ENCODE data around the gene RAPGEF2.

Gene RAPGEF2

GRCh38 chr4:159357350-159357749, 254.5 kb downstream of the RAPGEF2 start:
- no peaks in the 10 kb centered on the region for H3K4me1 ChIP-seq (ENCODE audit: insufficient read depth, insufficient read length)
- H3K36me3 ChIP-seq (ENCODE audit: insufficient read depth, insufficient read length, low read length): peaks cover 25% of the 10 kb centered on the region
- H3K27me3 ChIP-seq (ENCODE audit: insufficient read depth, insufficient read length): no peaks in the 10 kb centered on the region
- no peaks in the 10 kb centered on the region for H3K9me3 ChIP-seq (ENCODE audit: insufficient read depth, low read length)
- no peak overlapping the region for H3K4me3 ChIP-seq (ENCODE audit: insufficient read length, low read depth)
- no peak for DNase-seq (ENCODE audit: low read depth, low spot score)
- TF ChIP-seq SUZ12 (IDR thresholded peaks at IDR 0.05; ENCODE audit: extremely low read depth, insufficient read depth, insufficient read length) (no peak), YY1 (IDR thresholded peaks at IDR 0.05; ENCODE audit: insufficient read depth, insufficient read length) (no peak), ZNF274 (IDR thresholded peaks at IDR 0.05; ENCODE audit: low read depth, low read length) (no peak)
- no peak overlapping the region for H3K9ac ChIP-seq (ENCODE audit: insufficient read length, low read depth)

- no peak for TF ChIP-seq ZNF274 (IDR thresholded peaks at IDR 0.05; ENCODE audit: low read depth, low read length)
- no peak for TF ChIP-seq SUZ12 (IDR thresholded peaks at IDR 0.05; ENCODE audit: extremely low read depth, insufficient read depth, insufficient read length)
- TF ChIP-seq YY1 (IDR thresholded peaks at IDR 0.05; ENCODE audit: insufficient read depth, insufficient read length): no peak
- DNase-seq (ENCODE audit: low read depth, low spot score): no peak
- Histone ChIP-seq H3K36me3 (ENCODE audit: insufficient read depth, insufficient read length, low read length) (peaks cover 20% of the 10 kb centered on the region), H3K27me3 (ENCODE audit: insufficient read depth, insufficient read length) (no peaks in the 10 kb centered on the region), H3K9ac (ENCODE audit: insufficient read length, low read depth) (no peak overlapping the region), H3K9me3 (ENCODE audit: insufficient read depth, low read length) (no peaks in the 10 kb centered on the region), H3K4me1 (ENCODE audit: insufficient read depth, insufficient read length) (no peaks in the 10 kb centered on the region), H3K4me3 (ENCODE audit: insufficient read length, low read depth) (no peak overlapping the region)
Measured at GRCh38 chr4:159358226-159358625, 255.3 kb downstream of the RAPGEF2 start.

- TF ChIP-seq SUZ12 (IDR thresholded peaks at IDR 0.05; ENCODE audit: extremely low read depth, insufficient read depth, insufficient read length): no peak
- TF ChIP-seq YY1 (IDR thresholded peaks at IDR 0.05; ENCODE audit: insufficient read depth, insufficient read length): no peak
- TF ChIP-seq ZNF274 (IDR thresholded peaks at IDR 0.05; ENCODE audit: low read depth, low read length): no peak
- H3K27me3 ChIP-seq (ENCODE audit: insufficient read depth, insufficient read length): no peaks in the 10 kb centered on the region
- no peak overlapping the region for H3K4me3 ChIP-seq (ENCODE audit: insufficient read length, low read depth)
- no peaks in the 10 kb centered on the region for H3K9me3 ChIP-seq (ENCODE audit: insufficient read depth, low read length)
- peaks cover 13% of the 10 kb centered on the region for H3K36me3 ChIP-seq (ENCODE audit: insufficient read depth, insufficient read length, low read length)
- no peaks in the 10 kb centered on the region for H3K4me1 ChIP-seq (ENCODE audit: insufficient read depth, insufficient read length)
- no peak overlapping the region for H3K9ac ChIP-seq (ENCODE audit: insufficient read length, low read depth)
- no peak for DNase-seq (ENCODE audit: low read depth, low spot score)
Measured at GRCh38 chr4:159360549-159360948, 257.7 kb downstream of the RAPGEF2 start.

- Histone ChIP-seq H3K9ac (ENCODE audit: insufficient read length, low read depth) (no peak overlapping the region), H3K36me3 (ENCODE audit: insufficient read depth, insufficient read length, low read length) (peaks cover 8% of the 10 kb centered on the region), H3K27me3 (ENCODE audit: insufficient read depth, insufficient read length) (no peaks in the 10 kb centered on the region), H3K9me3 (ENCODE audit: insufficient read depth, low read length) (no peaks in the 10 kb centered on the region), H3K4me1 (ENCODE audit: insufficient read depth, insufficient read length) (no peaks in the 10 kb centered on the region), H3K4me3 (ENCODE audit: insufficient read length, low read depth) (no peak overlapping the region)
- TF ChIP-seq ZNF274 (IDR thresholded peaks at IDR 0.05; ENCODE audit: low read depth, low read length) (no peak), YY1 (IDR thresholded peaks at IDR 0.05; ENCODE audit: insufficient read depth, insufficient read length) (no peak), SUZ12 (IDR thresholded peaks at IDR 0.05; ENCODE audit: extremely low read depth, insufficient read depth, insufficient read length) (no peak)
- DNase-seq (ENCODE audit: low read depth, low spot score): no peak
Measured at GRCh38 chr4:159363361-159363760, 260.5 kb downstream of the RAPGEF2 start.

GRCh38 chr4:159366966-159367780, 264.3 kb downstream of the RAPGEF2 start:
- no peaks in the 10 kb centered on the region for H3K27me3 ChIP-seq (ENCODE audit: insufficient read depth, insufficient read length)
- H3K4me1 ChIP-seq (ENCODE audit: insufficient read depth, insufficient read length): no peaks in the 10 kb centered on the region
- H3K9ac ChIP-seq (ENCODE audit: insufficient read length, low read depth): no peak overlapping the region
- 0 out of 2 replicates have a peak, but pooled peaks cover 8% of the 10 kb centered on the region for H3K9me3 ChIP-seq (ENCODE audit: insufficient read depth, low read length)
- peaks cover 5% of the 10 kb centered on the region for H3K36me3 ChIP-seq (ENCODE audit: insufficient read depth, insufficient read length, low read length)
- no peak for DNase-seq (ENCODE audit: low read depth, low spot score)
- H3K4me3 ChIP-seq (ENCODE audit: insufficient read length, low read depth): no peak overlapping the region
- TF ChIP-seq SUZ12 (IDR thresholded peaks at IDR 0.05; ENCODE audit: extremely low read depth, insufficient read depth, insufficient read length) (no peak), YY1 (IDR thresholded peaks at IDR 0.05; ENCODE audit: insufficient read depth, insufficient read length) (no peak), ZNF274 (IDR thresholded peaks at IDR 0.05; ENCODE audit: low read depth, low read length) (no peak)

GRCh38 chr4:159367781-159368080, 264.9 kb downstream of the RAPGEF2 start:
- DNase-seq (ENCODE audit: low read depth, low spot score): no peak
- Histone ChIP-seq H3K36me3 (ENCODE audit: insufficient read depth, insufficient read length, low read length) (peaks cover 5% of the 10 kb centered on the region), H3K4me3 (ENCODE audit: insufficient read length, low read depth) (no peak overlapping the region), H3K9me3 (ENCODE audit: insufficient read depth, low read length) (0 out of 2 replicates have a peak, but pooled peaks cover 8% of the 10 kb centered on the region), H3K27me3 (ENCODE audit: insufficient read depth, insufficient read length) (no peaks in the 10 kb centered on the region), H3K9ac (ENCODE audit: insufficient read length, low read depth) (no peak overlapping the region), H3K4me1 (ENCODE audit: insufficient read depth, insufficient read length) (no peaks in the 10 kb centered on the region)
- TF ChIP-seq YY1 (IDR thresholded peaks at IDR 0.05; ENCODE audit: insufficient read depth, insufficient read length): no peak
- TF ChIP-seq ZNF274 (IDR thresholded peaks at IDR 0.05; ENCODE audit: low read depth, low read length): no peak

- H3K4me1 ChIP-seq (ENCODE audit: insufficient read depth, insufficient read length): no peaks in the 10 kb centered on the region
- no peak for TF ChIP-seq SUZ12 (IDR thresholded peaks at IDR 0.05; ENCODE audit: extremely low read depth, insufficient read depth, insufficient read length)
- H3K9ac ChIP-seq (ENCODE audit: insufficient read length, low read depth): no peak overlapping the region
- H3K4me3 ChIP-seq (ENCODE audit: insufficient read length, low read depth): no peak overlapping the region
- H3K27me3 ChIP-seq (ENCODE audit: insufficient read depth, insufficient read length): no peaks in the 10 kb centered on the region
- no peak for DNase-seq (ENCODE audit: low read depth, low spot score)
- peaks cover 3% of the 10 kb centered on the region for H3K36me3 ChIP-seq (ENCODE audit: insufficient read depth, insufficient read length, low read length)
- 0 out of 2 replicates have a peak, but pooled peaks cover 8% of the 10 kb centered on the region for H3K9me3 ChIP-seq (ENCODE audit: insufficient read depth, low read length)
Measured at GRCh38 chr4:159368320-159368719, 265.4 kb downstream of the RAPGEF2 start.
